ENCODE data around the gene SNX32.

The SNX32 gene

GRCh38 chr11:65797711-65798110, 36.1 kb upstream of the SNX32 start:
- no peak for DNase-seq (ENCODE audit: low spot score)

- DNase-seq (ENCODE audit: low spot score) = no peak
Observed at GRCh38 chr11:65798882-65799281, 34.9 kb upstream of the SNX32 start.

- DNase-seq (ENCODE audit: low spot score) = no peak
Observed at GRCh38 chr11:65801153-65801987, 32.4 kb upstream of the SNX32 start.

GRCh38 chr11:65802841-65803240, 30.9 kb upstream of the SNX32 start:
- no peak for DNase-seq (ENCODE audit: low spot score)

GRCh38 chr11:65803797-65804492, 29.8 kb upstream of the SNX32 start:
- DNase-seq (ENCODE audit: low spot score) = no peak

- DNase-seq (ENCODE audit: low spot score) = no peak
Observed at GRCh38 chr11:65806979-65807378, 26.8 kb upstream of the SNX32 start.

- DNase-seq (ENCODE audit: low spot score) = no peak
Observed at GRCh38 chr11:65808744-65809341, 24.9 kb upstream of the SNX32 start.

GRCh38 chr11:65809496-65809895, 24.3 kb upstream of the SNX32 start:
- no peak for DNase-seq (ENCODE audit: low spot score)

GRCh38 chr11:65810046-65810868, 23.5 kb upstream of the SNX32 start:
- DNase-seq (ENCODE audit: low spot score) = no peak

GRCh38 chr11:65811764-65812475, 21.8 kb upstream of the SNX32 start:
- no peak for DNase-seq (ENCODE audit: low spot score)

- no peak for DNase-seq (ENCODE audit: low spot score)
Observed at GRCh38 chr11:65814131-65814985, 19.4 kb upstream of the SNX32 start.

- DNase-seq (ENCODE audit: low spot score) = no peak
Observed at GRCh38 chr11:65814986-65815565, 18.7 kb upstream of the SNX32 start.

GRCh38 chr11:65816696-65817095, 17.1 kb upstream of the SNX32 start:
- no peak for DNase-seq (ENCODE audit: low spot score)

GRCh38 chr11:65817312-65817834, 16.4 kb upstream of the SNX32 start:
- peak; percentile 28 for DNase-seq (ENCODE audit: low spot score)

GRCh38 chr11:65817835-65818680, 15.7 kb upstream of the SNX32 start:
- DNase-seq (ENCODE audit: low spot score) = peak; percentile 95

GRCh38 chr11:65821107-65821506, 12.7 kb upstream of the SNX32 start:
- DNase-seq (ENCODE audit: low spot score) = no peak

- no peak for DNase-seq (ENCODE audit: low spot score)
Observed at GRCh38 chr11:65822776-65823528, 10.8 kb upstream of the SNX32 start.
